RWPE1 (cell line): Measurements from ENCODE around the gene DRC3.
A peak's percentile ranks its signal among the peaks of the same experiment; 100 is the strongest.

Experiments used
- CTCF ChIA-PET: fragments of 350-600 bp; sonication (Branson Sonifier 250); formaldehyde crosslinking; extraction: SDS; loops from one replicate; lab custom pipeline; 2021; lab: Yijun Ruan, JAX
- POLR2A ChIA-PET: fragments of 400-600 bp; formaldehyde crosslinking; extraction: SDS; loops from one replicate; lab custom pipeline; 2020; ENCODE audit warnings: antibody characterized with exemption; ENCODE audit not compliant: low non-redundant PET; lab: Yijun Ruan, JAX
- DNase-seq: peaks from one replicate; pipeline ENCODE4 v3.0.0; 2012; ENCODE audit warnings: low spot score
- H3K27ac ChIP-seq: fragments of 450-650 bp; 2 replicates; pipeline ENCODE4 v1.5.1; 2017
- TF ChIP-seq, protein P1 (sequence below): fragments of 450-650 bp; conservative IDR thresholded peaks from 2 replicates; pipeline ENCODE4 v1.5.1; 2017; ENCODE audit warnings: low read depth, mild to moderate bottlenecking

Gene DRC3

DNA sequence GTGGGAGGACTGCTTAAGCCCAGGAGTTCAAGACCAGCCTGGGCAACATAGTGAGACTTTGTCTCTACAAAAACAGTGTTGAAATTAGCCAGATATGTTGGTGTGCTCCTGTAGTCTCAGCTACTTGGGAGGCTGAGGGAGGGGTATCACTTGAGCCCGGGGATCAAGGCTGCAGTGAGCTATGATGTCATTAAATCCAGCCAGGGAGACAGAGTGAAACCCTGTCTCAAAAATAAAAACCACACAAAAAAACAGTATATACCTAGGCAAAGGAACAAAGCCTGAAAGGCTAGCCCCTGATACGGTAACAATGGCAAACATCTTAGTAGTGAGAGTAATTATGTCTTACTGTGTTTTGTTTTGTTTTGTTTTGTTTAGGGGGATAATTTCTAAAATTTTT lies 38.4 kb upstream of the DRC3 start:
- no peak overlapping the region for H3K27ac ChIP-seq
- ChIA-PET CTCF (interaction anchor here (0.5 to 0.8 kb wide), 2 partner anchors 9 to 139 kb away, joined by 3 to 4 read pairs; no protein-coding TSS in a partner anchor), POLR2A (no interaction called here)
- TF ChIP-seq, protein P1, sequence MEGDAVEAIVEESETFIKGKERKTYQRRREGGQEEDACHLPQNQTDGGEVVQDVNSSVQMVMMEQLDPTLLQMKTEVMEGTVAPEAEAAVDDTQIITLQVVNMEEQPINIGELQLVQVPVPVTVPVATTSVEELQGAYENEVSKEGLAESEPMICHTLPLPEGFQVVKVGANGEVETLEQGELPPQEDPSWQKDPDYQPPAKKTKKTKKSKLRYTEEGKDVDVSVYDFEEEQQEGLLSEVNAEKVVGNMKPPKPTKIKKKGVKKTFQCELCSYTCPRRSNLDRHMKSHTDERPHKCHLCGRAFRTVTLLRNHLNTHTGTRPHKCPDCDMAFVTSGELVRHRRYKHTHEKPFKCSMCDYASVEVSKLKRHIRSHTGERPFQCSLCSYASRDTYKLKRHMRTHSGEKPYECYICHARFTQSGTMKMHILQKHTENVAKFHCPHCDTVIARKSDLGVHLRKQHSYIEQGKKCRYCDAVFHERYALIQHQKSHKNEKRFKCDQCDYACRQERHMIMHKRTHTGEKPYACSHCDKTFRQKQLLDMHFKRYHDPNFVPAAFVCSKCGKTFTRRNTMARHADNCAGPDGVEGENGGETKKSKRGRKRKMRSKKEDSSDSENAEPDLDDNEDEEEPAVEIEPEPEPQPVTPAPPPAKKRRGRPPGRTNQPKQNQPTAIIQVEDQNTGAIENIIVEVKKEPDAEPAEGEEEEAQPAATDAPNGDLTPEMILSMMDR: no peak
- DNase-seq: no peak

DNA sequence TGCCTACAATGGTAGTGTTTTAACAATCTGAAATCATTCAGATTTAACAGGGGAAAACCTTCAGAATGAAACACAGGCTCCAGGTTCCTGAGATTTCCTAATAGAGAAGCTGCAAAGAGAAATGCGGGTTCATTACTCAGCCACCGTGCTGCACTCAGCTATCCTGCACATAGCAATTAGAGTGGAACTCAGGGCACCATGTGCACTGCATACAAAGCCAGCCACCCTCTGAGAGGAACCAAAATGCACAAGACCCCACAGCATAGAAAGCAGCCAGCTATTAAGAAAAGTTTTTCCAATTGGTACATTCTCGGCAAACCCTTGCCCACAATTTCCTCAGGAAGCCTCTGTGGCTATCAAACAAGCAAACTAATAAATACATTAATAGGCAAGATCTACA lies 37.9 kb upstream of the DRC3 start:
- ChIA-PET CTCF (interaction anchor here (0.8 kb wide), 1 partner anchor 9 kb away, joined by 3 read pairs; no protein-coding TSS in a partner anchor), POLR2A (no interaction called here)
- no peak for DNase-seq
- peak overlapping the region; percentile 94 for H3K27ac ChIP-seq
- TF ChIP-seq, protein P1: no peak

DNA sequence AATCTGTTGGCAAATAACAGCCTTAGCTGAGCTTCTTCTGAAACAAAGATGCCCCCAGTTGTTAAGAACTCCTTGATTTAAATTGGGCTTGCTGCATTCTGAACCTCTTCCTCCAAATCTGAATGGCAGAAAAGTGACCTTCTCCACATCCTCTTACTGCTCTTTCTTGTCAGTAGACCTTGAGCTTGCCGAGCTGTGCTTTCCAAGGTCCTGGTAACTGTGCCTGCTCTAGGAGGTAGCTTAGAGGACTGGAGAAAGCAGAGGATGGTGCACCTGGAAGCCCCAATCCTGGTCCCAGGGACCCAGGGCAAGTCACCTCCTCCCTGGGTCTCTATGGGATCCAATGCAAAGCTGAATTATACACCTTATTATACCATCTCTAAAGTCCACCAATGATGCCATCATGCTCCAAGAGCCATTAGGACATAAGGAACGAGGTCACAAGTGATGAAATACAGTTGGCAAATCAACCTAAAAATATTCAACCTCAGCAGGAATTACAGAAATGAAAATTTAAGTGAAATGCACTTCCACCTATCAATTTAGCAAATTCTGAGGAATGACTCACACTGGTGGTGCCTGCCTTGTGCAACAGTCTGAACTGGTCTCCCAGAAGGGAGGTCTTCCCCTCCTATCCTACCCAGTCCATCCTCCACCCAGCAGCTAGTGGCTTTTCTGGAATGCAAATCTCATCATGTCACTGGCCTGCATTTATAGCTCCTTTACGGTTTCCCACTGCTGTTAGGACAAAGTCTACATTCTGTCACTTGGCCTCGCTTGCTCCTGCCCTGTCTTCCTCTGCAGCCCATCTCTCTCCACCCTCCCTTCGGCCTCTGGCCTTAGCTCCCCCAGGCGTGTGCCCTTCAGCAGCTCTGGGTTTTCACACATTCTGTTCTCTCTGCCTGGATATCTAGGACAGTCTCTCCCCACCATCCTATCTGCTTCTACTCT lies 37.1 kb upstream of the DRC3 start:
- DNase-seq: peak; percentile 74
- peak overlapping the region; percentile 94 for H3K27ac ChIP-seq

DNA sequence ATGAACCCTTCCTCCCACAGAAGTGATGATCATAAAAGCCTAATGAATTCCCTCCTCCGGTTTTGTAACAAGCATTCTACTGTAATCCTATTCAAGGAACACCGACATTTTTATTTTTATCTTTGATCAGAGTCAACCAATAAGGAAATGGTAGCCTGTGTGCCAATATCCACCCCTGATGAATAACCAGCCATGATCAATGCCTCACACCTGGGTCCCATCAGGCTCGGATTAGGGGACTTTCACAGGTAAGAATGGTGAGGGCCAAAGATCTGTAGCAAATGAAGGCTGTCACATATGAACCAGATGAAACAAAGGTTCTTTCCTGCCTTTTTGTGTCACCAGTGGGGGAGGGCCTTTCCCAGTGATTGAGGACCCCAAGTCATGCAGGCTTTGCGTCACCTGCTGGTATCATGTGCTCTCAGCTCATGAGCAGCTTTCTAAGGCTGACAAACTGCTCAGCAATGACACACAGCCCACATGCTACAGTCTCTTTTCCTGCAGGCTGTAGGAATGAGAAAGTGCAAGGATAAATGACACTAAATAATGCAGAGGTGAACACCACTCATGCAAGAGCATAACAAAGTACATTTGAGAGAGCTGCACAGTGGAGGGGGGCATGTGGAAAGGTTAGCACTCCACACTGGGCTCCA lies 35.3 kb upstream of the DRC3 start:
- ChIA-PET POLR2A (interaction anchor here (0.6 kb wide), 2 partner anchors 54 to 119 kb away, joined by 3 to 4 read pairs; no protein-coding TSS in a partner anchor), CTCF (no interaction called here)
- H3K27ac ChIP-seq: peak overlapping the region; percentile 98
- DNase-seq: no peak
- TF ChIP-seq, protein P1: no peak

More for the DNA sequence above, 37.1 kb upstream of the DRC3 start:
- CTCF ChIA-PET: interaction anchor here (0.6 kb wide), 1 partner anchor 252 kb away, joined by 4 read pairs; no protein-coding TSS in a partner anchor
- POLR2A ChIA-PET: no interaction called here
- TF ChIP-seq, protein P1: no peak

DNA sequence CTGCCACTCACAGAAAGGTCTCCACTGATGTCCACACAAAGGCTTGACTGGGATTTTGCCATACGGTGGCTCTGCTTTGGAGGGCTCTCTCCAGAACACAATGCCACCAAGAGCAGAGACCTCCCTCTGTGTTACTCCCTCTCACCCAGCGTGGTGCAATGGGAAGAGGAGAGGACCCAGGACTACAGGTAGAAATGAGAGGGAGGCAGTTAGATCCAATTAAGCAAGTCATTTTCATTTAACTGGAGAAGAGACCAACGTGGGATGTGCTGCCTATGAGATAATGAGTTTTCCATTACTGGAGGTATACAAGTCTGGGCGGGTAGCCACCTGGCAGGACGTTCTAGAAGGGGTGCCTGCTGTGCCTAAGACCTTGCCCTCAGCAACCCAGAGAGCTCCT lies 34.7 kb upstream of the DRC3 start:
- CTCF ChIA-PET: no interaction called here
- POLR2A ChIA-PET: interaction anchor here (0.6 kb wide), 2 partner anchors 53 to 120 kb away, joined by 3 to 4 read pairs; no protein-coding TSS in a partner anchor
- peak overlapping the region; percentile 98 for H3K27ac ChIP-seq
- no peak for DNase-seq
- TF ChIP-seq, protein P1: no peak
